KG1 (cell line): Measurements from ENCODE around the gene KRT8.
"Not testable (repeated sequence)": the region's sequence is repeated elsewhere in the genome, so short reads cannot be mapped to it uniquely, and the experiment has no call there.

Source experiments
- DNase-seq: peaks from one replicate; lab custom pipeline; 2025; lab: John Stamatoyannopoulos, UW

The KRT8 gene

DNA sequence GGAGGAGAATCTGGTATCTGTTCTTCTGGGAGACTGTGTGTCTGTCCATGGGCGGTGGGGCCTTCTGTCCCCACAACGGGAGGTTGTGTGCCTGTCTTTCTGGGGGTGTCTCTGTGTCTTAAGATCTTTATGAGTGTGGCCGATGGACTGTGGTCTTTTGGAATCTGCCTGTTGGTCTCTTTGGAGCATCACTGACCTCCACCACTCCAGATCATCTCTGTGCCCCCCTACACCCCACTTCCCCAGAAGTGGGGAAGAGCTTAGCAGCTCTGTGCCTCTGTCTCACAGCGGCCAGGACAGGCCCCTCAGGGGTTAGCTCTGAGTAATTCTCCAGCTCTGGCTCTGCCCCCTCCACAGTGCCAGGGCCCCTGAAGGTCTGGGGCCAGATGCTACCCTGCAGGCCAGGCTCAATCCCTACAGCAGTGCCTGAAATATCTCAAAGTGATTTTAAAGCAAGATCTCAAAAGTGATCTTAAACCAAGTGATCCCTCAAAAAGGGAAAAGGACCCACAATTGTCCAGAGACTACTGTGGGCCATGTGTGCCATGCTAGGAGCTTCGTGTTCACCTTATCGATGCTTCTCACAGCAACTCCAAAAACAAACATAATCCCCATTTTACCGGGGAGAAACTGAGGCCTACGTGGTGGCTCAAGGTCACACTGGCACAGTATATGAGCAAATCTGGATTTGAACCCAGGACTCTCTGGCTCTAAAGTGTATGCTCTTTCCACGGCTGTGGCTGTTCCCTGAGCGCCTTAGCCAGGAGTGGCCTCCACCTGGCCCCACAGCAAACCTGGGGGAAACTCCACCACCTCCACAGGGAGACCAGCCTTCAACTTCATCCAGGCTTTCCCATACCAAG, 30.1 kb downstream of the KRT8 start:
- no peak for DNase-seq

DNA sequence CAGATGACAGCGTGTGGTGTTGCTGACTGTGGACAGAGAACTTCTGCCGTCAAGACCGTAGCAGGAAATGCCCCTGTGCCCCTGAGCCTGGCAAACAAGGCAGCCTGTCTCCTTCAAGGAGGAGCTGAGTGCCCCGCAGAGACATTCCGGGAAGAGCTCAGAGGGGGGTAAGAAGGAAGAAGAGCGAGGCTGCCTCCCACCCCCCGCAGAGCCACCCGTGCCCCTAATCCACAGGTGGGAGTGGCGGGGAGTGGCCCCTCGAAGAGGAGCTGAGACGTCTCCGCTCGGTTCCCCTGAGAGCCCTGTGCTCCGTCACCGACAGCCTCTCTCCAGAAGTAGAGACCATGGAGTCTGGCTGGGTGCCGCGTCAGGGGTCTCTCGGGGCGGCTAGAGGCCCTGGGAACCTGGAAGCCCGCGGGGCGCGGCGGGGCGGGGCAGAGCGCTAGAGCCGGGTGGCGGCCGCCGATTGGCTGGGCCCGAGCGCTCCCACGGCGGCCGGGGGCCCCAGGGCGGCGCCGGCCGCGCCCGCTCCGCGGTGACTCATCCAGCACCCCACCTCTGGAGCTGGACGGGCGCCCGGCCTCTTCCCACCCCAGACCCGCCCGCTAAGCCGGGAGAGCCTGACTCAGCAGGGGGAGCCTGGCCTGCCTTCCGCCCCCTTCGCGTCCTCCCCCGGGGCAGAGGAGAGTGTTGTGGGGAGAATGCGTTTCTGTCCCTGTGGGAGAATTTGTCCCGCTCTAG, 30.9 kb downstream of the KRT8 start:
- no peak for DNase-seq

DNA sequence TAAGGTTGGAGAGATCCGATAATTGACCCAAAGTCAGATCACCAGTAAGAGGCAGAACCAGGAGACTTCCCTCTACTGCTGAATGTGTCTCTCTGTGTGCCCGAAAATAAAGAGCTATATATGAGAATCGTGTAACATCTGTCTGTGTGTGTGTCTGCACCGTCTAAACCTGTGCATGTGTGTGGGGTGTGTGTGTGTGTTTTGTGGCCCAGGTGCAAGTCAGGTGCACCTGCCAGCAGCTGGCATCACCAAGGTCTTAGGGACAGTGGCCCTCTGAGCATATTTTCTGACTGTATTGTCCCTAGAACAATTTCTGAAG, 31.4 kb downstream of the KRT8 start:
- no peak for DNase-seq

DNA sequence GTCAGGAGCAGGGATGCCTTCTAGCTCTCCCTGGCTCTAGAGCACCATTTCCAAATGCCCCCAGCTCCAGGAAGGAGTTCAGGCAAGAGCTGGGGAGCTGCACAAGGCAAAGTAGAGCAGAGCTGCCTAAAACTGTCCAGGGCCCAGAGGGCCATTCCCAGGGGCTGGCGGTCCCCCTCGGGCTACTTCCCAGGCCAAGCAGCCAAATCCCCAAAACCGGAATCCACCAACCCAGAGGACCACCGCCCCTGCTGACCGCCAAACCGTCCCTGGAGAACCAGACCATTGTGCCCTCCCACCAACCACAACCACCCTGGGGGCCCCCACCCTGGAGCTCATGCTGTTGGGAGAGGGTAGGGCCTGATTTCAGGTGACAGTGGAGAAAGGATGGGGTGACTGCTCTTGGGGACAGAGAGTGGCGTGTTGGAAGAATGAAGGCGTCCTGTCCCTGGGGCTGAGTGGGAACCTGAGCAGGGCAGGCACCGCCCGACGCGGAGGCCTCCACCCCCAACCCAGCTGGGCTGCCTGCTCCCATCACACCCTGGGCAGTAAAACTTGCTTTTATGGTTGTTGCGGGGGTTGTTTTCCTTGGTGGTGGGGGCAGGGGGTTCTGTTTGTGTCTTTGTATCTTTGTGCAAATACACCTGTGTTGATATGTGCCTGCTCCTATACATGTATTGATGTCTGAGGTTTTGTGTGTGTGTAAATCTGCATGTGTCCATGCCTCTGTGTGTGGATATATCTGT, 32.1 kb downstream of the KRT8 start:
- DNase-seq: no peak

DNA sequence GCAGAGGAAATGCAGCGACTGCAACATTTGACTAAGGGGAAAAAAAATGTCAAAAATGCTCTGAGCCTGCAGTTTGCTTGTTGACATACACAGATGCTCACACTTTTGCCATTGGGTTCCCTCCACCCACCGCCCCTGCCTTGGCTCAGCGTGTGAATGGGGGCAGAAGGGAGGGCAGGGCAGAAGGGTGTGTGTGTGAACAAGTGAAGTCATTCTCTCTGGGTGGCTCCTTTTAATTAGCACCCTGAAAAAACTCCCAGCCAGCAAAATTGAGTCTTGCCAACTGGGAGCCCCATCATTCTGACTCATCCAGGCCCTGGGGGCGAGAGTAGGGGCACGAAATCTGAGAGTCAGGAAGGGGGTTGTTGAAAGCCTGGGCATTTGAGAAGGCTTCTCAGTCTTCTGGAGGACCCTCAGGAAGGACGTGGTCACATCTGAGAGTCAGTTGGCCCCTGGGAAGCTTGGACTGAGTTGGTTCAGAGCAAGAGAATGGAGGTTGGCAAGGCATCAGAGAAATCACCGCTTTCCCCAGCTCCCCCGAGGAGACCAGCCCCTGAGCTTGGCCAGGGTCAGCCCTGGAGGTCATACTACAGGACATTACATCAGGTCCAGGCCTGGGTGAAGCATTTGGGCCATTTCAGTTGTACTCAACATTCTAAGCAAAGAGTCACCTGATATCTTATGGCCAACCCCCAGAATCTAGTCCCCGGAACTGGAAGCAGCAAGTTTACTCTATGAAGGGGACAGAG, 33.4 kb downstream of the KRT8 start:
- no peak for DNase-seq

DNA sequence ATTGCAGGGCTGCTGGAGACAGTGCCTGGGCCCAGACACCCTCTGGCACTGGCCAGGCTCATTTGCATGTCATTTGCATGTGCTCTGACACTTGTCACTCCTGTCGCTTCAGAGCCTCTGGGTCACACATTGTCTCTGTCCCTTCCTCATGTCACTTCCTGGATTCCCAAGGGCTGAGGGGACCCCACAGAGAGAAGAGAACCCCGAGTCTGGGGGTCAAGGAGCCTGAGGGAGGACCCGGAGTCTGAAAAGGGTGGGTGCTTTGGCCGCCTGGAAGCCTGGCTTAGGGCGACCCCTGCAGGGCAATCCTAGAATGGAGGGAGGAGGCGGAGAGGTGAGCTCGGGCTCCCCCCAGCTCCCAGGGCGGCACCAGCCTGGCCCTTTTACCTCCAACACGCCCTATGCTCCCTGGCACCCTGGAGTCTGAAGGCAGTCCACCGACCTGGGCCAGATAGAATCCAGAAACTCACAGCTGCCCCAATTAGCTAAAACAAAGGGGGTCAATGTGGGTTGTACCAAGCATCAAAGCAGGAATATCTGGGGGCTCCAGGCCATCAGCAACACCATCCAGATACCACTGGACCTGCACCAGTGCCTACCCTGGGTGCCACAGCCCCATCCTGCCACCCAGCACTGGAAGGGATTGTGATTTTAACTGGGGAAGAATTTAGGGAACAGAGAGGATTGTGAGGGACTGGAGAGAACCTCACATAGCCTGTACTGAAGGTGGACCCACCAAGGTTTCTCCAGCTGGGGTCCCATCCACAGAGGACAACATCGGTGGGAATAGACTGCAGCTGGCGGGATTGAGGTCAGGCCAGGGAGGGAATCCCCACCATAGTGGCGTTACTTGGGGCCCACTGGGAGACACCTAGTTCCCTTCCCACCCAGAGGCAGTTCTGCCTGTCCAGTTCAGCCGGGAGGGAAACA, 34.2 kb downstream of the KRT8 start:
- peak; percentile 48 for DNase-seq

DNA sequence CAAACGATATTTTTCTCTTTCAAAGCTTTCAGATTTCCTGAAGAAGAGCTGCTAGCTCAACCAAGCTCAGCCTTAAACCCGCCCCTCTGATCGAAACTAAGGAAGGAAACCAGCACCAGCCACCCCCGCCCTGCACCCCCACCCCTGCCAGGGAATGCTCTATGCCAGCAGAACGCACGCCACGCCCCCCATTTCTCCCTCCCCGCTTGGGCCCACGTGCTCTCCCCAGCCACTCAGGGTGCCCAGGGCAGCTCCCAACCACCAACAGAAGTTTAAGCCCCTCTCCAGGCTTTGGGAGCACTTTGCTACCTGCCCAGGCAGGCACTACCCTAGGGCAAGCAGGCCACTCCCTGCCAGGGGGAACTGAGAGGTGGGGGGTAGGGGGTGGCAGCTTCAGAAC, 37.2 kb downstream of the KRT8 start:
- no peak for DNase-seq

DNA sequence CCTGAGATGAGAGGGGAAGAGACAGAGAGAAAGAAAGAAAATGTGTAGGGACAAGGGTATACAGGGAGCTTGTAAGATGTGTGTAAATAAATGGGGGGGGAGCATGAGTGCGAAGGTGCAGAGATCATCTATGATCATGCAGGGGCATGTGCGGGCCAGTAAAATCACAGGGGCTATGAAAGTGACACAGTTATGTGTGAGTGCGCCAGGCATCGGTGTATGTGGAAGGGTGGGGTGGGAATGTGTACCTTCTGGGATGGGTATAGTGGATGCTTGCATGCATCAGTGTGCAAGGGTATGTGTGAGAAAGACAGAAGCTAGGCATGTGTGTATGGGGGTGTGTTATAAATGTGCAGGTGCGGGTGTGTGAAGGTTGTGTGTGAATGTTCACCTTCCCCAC, 37.7 kb downstream of the KRT8 start:
- DNase-seq: no peak

DNA sequence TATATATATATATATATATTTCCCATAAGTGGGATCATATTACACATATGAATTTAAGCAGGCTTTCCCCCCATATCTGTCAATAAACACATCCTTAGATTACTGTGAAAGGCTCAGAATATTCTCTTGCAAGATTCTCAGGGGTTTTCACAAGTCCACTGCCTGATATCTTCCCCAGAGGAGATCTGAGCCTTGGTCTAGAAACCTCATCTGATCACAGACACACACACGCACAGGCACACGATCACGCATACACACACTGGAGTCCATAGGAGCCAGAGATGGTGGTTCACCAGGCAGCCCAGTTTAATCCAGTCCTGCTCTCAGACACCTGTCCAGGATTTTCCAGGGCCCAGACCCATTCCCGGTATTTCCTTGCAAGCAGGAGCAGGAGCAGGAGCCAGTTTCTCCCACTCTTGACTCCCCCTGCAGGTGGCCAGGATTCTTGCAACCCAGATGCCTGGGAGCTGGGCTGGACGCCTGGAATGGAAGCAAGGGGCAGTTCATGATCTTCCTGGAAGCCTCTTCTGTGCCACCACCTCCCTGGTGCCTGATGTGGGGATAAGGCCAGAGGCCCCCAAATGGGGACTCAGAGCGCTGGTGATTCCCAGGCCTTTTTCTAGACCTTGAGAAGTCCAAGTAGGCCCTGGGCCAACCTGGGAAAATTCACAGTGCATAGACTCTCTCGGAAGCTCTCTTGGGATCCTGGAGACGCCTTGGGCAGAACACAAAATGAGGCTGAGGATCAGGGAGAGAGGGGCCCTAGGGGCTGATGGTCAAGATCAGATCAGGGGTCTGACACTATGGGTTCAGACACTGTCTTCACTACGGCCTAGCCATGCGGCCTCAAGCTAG, 39.6 kb downstream of the KRT8 start:
- no peak for DNase-seq

DNA sequence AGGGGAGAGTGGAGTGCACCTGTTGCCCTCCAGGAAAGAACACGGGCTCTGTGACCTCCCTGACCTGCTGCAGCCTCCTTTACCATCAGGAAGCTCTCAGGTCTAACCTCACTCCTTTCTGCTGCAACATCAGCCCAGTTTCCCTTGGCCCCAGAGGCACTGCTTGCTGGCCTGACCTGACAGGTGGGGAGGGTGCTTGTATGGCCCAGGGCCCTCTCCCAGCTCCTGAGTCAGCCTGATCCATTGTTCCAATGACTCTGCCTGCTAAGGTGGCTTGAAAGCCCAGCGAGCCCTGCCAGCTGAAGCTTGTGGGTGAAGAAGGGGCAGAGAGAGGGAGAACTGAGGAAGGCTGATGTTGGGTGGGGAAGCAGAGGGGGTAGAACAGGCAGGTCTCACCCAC, 42.9 kb downstream of the KRT8 start:
- DNase-seq: no peak

DNA sequence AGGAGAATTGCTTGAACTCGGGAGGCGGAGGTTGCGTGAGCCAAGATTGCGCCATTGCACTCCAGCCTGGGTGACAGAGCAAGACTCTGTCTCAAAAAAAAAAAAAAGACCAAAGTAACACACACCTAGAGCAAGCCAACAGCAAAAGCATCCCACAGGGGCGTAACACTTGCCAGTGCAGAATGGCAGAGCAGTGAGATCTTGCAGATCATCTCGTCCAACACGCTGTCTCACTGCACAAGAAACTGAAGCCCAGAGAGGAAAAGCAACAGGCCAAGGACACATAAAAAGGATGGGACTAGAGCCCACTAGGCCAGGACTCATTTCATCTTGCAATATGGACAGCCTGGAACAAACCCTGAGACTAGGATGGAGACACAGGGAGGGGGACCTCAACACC, 43.4 kb downstream of the KRT8 start:
- DNase-seq: no peak

DNA sequence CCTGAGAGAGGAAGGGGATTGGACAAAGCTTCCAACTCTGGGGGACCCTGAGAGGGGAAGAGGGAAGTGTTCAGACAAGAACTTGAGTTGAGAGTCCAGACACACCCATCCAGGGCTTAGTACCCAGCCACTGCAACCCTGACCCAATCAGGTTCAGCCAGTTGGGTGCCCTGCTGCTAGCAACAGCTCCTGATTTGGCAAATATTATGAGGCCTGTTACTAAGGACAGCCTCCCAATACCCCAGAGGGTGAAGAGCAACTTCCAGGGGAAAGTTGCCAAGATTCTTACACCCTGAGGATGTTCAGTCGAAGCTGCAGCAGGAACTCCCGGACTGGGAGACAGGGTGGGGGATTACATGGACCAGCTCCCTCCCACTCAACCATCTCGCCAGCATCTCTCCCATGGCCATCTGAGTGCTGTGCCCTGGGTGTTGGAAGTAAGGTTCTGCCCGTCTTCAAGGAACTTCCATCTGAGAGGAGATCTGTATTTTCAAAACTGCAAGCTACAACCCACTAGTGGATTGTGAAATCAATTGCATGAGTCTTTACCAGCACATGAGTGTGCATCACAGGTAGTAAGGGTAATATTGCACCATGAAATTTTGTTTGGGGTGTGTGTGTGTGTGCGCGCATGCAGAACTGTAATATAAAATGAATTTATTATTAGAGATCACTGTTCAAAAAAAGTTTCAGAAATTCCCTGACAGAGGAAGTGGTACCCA, 44.6 kb downstream of the KRT8 start:
- DNase-seq: no peak

DNA sequence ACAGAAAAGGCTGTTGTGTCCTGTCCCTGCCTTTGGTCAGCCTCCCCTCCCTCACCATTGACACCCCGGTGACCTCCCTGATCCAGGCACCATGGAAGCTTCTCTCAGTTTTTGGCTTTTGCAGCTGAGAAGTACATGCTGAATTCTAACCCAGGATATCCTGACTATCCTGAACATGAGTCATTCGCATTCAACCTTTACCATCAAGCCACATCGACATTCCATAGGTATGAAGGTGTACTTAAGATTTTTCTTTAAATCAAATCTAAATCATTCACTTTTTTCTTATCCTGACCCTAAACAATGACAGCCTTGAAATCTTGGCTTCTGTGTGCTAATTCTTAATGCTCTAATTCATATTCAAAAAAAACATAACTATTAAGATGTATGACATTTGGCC, 47.4 kb downstream of the KRT8 start:
- no peak for DNase-seq

DNA sequence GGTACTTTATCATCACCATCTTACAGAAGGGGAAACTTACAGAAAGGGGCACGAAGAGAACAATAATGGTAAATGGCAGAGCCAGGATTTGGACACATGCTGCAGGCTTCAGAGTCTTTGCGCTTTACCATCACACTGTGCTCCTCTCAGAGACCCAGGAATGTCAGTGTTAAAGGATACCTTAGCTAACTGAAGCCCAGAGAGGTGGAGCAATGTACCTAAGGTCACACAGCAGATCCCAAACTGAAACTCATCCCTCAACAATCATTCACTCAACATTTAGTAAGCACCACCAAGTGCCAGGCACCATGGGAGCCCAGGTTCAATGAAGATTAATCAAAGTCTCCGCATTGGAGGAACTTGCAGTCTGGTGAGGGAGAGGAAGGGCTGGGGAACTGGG, 48.1 kb downstream of the KRT8 start:
- no peak for DNase-seq

DNA sequence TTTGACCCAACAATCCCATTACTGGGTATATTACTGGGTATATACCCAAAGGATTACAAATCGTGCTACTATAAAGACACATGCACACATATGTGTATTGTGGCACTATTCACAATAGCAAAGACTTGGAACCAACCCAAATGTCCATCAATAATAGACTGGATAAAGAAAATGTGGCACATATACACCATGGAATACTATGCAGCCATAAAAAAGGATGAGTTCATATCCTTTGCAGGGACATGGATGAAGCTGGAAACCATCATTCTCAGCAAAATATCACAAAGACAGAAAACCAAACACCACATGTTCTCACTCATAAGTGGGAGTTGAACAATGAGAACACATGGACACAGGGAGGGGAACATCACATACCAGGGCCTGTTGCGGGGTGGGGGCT, 48.8 kb downstream of the KRT8 start:
- DNase-seq: not testable (repeated sequence)

DNA sequence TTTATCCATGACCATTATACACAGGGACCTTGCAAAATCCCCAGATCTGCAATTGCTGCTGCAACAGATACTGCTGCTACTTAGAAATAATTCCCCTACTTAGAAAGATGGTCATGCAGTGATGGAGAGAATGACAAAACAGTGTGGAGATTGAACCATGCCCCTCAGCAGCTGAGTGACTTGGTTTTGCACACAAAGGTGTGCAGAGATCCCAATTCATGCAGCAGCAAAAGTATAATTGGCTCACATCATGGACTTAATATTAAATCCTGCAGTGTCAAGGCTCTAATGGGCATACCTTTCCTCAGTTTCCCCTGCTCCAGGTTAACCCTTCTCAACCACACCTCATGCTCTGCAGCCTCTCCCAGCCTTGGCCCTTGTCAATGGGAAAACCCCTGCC, 53.1 kb downstream of the KRT8 start:
- no peak for DNase-seq

DNA sequence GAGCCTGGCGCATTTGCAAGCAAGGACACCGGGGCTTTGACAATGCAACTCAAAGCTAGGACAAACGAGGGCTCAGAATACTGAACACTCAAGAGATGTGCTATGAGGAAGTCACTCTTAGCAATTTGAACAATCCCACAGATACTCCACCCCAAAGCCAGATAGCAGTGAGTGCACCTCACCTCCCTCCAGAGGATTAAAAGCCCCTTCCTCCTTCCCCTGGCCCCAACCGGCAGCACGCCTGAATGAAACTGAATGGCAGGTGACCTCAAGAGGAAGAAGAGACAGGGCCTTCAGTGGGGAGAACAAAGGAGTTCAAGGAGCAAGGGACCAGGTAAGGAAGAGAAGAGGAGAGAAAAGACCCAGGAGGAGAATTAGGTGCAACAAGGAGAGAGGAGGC, 54.2 kb downstream of the KRT8 start:
- no peak for DNase-seq

DNA sequence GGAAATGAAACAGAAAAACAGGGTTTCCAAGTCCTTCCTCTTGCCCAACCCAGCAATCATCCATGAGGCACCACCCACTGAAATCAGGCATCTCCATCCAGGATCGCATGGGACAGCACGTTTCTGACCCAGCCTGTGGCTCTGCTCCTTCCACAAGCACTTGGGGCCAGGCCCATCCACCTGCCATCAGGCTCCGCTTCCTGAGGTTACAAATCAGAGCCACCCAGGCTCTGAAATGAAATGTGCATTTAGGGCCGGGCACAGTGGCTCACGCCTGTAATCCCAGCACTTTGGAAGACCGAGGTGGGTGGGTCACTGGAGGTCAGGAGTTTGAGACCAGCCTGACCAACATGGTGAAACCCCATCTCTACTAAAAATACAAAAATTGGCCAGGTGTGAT, 55.4 kb downstream of the KRT8 start:
- DNase-seq: no peak

DNA sequence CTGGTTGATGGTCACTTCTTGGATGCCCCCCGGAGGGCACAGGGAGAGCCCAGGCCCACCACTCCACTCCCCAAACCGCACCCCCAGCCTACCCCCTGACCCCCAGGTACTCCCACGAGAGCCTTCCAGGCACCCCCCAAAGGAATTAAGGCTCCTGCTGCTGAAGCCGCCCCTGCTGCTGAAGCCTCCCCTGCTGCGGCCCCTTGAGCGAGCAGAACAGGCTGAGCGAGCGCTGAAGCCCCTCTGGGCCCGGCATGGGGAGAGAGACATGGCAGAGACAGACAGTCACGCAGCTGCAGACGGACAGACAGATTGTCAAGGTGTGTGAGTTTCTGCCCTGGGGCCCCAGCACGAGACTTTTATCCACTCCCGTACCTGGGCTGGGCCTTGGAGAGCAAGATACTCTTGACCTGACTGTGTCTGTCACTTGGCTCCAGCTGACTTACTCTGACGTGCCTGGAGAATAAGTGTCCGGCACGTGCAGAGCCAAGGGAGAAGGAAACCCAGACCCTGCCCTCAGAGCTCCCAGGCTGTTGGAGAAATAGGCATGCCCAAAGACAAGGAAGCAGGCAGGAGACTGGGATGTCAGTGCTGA, 56.1 kb downstream of the KRT8 start, which contains the start of gene KRT78:
TSS of gene KRT78 (minus strand) at position 334 of the 595 bp plus-strand sequence. CDS start at position 270, 64 bp downstream.
- no peak for DNase-seq
